HG02571 (cell line): ENCODE measurements around the gene GLT8D2.

Source experiments
- ATAC-seq: cut with Tn5 transposase; IDR thresholded peaks from one replicate; pipeline ENCODE4 v1.9.1; 2021; ENCODE audit warnings: mild to moderate bottlenecking, moderate library complexity; ENCODE audit not compliant: unreplicated experiment

GLT8D2 gene

GRCh38 chr12:104003596-104003995 is 46.4 kb downstream of the GLT8D2 start:
- ATAC-seq = no peak

DNA sequence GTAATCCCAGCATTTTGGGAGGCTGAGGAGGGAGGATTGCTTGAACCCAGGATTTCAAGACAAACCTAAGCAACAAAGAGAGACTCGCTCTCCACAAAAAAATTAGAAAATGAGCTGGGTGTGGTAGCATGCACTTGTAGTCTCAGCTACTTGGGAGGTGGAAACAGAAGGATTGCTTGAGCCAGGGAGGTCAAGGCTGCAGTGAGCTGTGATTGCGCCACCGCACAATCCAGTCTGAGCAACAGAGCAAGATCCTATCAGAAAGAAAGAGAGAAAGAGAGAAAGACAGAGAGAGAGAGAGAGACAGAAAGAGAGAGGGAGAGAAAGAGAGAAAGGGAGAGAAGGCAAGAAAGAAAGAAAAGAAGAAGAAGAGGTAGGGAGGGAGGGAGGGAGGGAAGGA is 47.3 kb downstream of the GLT8D2 start:
- ATAC-seq = no peak

DNA sequence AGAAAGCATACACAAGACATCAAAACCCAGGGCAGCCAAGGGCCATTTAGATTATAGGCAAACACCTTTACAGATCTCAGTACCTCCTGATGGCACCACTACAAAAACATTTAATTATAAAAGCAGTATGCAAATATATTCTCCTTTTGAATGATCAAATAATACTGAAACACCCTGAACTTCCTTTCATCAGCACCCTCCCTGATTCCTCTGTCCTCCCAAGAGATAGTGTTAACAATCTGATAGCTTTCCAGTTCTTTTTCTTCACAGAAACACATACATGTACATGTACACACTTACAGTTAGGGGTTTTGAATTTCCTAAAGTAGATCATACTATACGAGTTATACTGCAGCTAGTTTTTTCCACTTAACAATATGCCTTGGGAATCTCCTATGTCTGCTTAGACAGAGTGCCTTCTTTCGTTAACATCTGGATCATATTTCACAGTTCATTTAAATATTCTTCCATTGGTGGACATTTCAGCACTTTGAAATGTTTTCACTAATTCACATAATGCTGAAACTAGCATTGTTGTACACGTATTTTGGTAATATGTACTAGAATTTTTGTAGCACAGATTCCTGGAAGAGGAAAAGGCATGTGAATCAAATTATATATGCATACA is 49.1 kb downstream of the GLT8D2 start:
- no peak for ATAC-seq

GRCh38 chr12:103998976-103999375 is 51.0 kb downstream of the GLT8D2 start:
- no peak for ATAC-seq

DNA sequence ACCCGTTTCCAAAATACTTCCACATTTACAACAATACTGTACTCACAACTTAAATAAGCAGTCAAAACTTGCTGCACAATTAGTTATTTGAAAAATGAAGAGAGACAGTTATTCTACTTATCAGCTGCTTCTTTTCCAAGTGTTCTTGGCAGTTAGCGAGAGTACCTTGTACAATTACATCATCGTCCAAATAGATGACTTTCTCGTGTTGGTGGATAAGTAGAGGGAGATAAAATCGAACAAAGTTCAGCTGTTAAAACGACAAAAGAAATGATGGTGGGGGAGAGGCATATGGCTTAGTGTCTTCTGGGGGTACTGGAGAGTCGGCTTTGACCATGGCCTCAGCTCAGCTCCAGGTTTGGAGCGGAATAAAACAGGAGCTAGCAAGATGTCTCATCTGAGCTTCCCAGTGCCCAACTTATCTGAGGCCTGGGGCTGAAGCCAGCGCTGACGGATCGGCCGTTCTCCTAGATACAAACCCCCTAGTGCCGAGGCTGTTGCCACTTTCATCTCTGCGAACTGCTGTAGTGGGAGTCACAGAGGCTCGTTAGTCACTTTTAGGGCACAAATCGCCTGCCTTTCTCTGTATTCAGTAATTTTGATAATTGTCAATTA is 52.6 kb downstream of the GLT8D2 start:
- ATAC-seq = no peak

GRCh38 chr12:103996595-103996994 is 53.4 kb downstream of the GLT8D2 start:
- no peak for ATAC-seq

DNA sequence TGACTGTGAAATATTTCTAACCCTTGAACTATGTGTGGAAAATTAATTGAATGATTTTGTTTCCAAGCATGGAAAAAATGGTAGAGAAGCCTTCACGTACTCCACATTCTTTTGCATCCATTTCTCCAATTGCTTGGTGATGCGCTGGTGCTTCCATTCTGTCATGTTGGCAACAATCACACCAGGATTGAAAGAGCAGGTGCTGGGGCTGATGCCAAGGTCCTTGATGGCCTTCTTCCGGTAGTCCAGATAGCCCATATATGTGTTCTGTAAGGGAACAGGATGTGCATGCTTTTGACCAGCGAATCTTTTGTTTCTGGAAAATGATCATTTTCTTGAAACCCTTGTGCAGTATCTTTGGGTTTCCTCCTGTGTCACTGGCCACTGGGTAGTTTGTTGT is 55.8 kb downstream of the GLT8D2 start:
- no peak for ATAC-seq

DNA sequence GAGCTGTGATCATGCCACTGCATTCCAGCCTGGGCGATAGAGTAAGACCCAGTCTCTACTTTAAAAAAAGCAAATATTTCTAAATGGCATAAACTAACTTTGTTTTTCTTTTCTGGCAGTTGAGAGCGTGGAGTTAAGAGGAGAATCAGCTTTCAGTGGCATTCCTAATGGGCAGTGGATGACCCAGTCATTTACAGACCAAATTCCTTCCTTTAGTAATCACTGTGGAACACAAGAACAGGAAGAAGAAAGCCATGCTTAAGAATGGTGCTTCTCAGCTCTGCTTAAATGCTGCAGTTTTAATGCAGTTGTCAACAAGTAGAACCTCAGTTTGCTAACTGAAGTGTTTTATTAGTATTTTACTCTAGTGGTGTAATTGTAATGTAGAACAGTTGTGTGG is 63.2 kb downstream of the GLT8D2 start:
- ATAC-seq = no peak

GRCh38 chr12:103978384-103978982 is 71.5 kb downstream of the GLT8D2 start:
- no peak for ATAC-seq

GRCh38 chr12:103975368-103975767 is 74.6 kb downstream of the GLT8D2 start:
- ATAC-seq = no peak

DNA sequence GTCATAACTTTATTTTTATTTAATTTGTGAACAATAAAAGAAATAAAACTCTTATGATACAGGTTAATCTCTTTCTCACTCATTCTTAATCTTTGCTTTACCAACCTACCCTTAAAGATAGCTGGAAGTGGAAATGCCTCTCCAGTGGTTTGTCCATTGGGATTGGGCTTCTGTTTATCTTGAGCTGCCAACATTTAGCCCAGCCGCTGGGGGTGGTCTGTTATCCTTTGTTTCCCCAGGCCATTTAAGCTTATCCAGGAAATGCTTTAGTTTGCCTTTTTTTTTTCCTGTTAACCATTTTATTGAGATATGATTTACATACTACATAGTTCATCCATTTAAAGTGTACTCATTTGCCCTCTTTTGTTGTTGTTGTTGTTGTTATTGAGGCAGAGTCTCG is 76.1 kb downstream of the GLT8D2 start:
- ATAC-seq = no peak

GRCh38 chr12:103969391-103969790 is 80.6 kb downstream of the GLT8D2 start:
- ATAC-seq = no peak

GRCh38 chr12:103966736-103967135 is 83.3 kb downstream of the GLT8D2 start:
- ATAC-seq = no peak

DNA sequence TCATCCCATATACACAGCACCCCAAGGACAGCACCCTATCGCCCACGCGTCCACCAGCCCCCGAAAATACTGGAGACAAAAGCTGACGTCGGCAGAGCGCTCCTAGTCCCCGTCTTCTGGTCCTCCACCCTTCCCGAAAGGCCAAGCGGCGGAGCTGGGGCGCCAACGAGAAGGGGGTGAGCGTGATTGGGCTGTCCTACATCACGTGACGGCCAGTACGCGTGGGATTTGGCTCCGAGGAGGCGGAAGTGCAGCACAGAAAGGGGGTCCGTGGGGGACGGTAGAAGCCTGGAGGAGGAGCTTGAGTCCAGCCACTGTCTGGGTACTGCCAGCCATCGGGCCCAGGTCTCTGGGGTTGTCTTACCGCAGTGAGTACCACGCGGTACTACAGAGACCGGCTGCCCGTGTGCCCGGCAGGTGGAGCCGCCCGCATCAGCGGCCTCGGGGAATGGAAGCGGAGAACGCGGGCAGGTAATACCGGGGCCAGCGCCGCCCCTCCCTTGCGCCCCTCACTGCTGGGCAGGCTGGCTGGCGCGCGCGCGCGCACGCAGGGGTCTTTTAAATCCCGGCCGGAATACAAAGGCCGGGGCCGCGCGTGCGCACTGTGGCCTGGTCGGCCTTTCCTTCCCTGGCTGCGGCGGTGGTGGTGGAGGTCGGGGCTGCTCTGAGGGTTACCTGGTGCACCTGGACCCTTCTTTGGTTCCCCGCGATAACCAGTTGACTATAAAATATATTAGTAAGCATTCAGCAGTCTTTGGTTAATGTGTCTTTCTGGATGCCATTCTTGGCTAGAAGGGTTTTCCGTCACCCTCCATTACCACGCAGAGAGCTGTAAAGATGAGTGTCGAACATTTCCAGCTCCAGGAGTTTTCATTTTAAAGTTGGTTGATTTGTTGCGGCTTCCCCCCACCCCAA is 84.1 kb downstream of the GLT8D2 start, which contains the start of gene TDG:
TDG (plus strand) TSS at position 283 of the 915 bp plus-strand sequence; CDS start at position 449, 166 bp downstream.
- ATAC-seq = peak; percentile 94

GRCh38 chr12:103965255-103965589 is 84.8 kb downstream of the GLT8D2 start:
- no peak for ATAC-seq

DNA sequence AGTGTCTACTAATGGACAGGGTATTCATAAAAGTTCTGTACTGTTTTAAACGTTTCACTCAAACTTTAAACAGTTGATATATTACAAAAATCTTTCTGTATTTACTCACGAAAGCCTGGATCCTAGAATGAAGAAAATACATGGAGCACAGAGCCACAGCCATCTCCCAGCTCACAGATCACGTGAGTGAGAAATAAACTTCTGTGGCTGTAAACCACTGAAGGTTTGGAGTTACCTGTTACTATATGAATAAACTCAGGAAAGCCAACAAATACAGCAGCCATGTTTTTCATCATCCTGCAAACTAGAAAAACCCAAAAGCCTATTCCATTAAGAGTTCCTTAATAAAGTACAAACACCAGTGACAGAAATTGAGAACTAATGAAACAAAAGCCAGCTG is 85.2 kb downstream of the GLT8D2 start:
- no peak for ATAC-seq

DNA sequence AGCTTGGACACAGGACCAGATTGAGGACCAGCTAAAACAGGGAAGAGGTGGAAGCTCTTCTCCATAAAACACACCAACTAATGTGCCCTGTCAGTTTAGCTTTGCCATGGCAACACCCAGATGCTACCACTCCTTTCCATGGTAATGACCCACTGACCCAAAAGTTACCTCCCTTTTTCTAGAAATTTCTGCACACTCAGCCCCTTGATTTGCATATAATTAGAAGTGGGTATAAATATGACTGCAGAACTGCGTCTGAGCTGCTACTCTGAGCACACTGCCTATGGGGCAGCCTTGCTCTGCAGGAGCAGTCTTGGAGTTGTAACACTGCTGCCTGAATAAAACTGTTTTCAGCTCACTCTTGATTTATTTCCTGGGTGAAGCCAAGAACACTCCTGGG is 87.5 kb downstream of the GLT8D2 start:
- no peak for ATAC-seq

- no peak for ATAC-seq
Measured at GRCh38 chr12:103960616-103961227, 89.3 kb downstream of the GLT8D2 start.

DNA sequence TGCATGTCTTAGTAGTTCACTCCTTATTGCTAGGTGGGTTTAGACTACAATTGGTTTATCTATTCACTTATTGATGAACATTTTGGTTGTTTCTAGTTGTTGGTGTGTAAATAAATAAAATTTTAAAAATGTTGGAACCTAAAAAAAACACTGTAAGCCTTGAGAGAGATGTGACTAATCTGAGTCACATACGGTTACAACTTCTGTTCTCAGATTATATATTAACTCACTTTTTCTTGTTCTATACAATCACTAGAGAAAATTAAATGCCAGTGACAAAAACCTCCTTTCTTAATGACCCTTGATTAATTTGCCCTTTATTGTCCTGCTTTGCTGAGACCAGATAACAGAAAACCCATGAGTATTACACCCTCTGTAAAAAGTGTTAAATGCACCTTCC is 91.4 kb downstream of the GLT8D2 start:
- ATAC-seq = no peak

- no peak for ATAC-seq
Measured at GRCh38 chr12:103957865-103958388, 92.1 kb downstream of the GLT8D2 start.

DNA sequence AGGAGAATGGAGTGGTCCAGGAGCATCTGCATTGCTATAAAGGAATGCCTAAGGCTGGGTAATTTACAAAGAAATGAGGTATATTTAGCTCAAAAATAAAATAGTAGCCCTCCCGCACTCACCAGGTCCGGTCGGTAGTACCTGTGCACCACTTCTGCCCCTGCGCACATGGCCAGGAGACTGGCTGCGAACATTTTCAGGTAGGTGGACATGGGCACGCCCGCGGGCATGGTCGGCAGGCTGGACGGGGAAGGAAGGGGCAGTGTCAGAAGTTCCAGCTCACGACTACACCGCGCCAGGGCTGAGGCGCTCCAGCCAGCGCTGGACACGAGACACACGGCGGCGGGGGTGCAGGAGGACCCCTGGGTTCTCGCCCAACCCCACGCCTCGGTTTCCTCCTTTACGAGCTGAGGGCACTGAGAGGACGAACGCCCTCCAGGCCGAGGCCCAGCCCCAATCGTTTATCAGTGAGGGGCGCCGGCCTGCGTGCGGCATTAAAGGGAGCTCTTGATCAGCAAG is 93.4 kb downstream of the GLT8D2 start:
- peak; percentile 27 for ATAC-seq
